DMS79 (cell line): ENCODE results near the gene TAS2R30.
"Not testable (repeated sequence)": the region's sequence is repeated elsewhere in the genome, so short reads cannot be mapped to it uniquely, and the experiment has no call there.

Source experiments
- DNase-seq: peaks from one replicate; lab custom pipeline; 2025; lab: John Stamatoyannopoulos, UW

The TAS2R30 gene

GRCh38 chr12:11130382-11130781, 4.1 kb downstream of the TAS2R30 start:
- DNase-seq, result no peak

GRCh38 chr12:11114130-11114529, 20.3 kb downstream of the TAS2R30 start:
- not testable (repeated sequence) for DNase-seq

GRCh38 chr12:11111213-11111612, 23.2 kb downstream of the TAS2R30 start:
- not testable (repeated sequence) for DNase-seq

GRCh38 chr12:11108862-11109261, 25.6 kb downstream of the TAS2R30 start:
- DNase-seq, result no peak

GRCh38 chr12:11107719-11108118, 26.7 kb downstream of the TAS2R30 start:
- no peak for DNase-seq

GRCh38 chr12:11106288-11106687, 28.2 kb downstream of the TAS2R30 start:
- no peak for DNase-seq

- DNase-seq, result no peak
Observed at GRCh38 chr12:11105546-11105945, 28.9 kb downstream of the TAS2R30 start.

GRCh38 chr12:11094910-11095309, 39.5 kb downstream of the TAS2R30 start:
- DNase-seq, result not testable (repeated sequence)

- no peak for DNase-seq
Observed at GRCh38 chr12:11092128-11092527, 42.3 kb downstream of the TAS2R30 start, which contains the start of gene TAS2R43. TSS of gene TAS2R43 (minus strand) at chr12:11092313. CDS start at chr12:11092229, 84 bp downstream.

GRCh38 chr12:11089246-11089645, 45.2 kb downstream of the TAS2R30 start:
- DNase-seq, result no peak

- DNase-seq, result no peak
Observed at GRCh38 chr12:11085419-11085818, 49.0 kb downstream of the TAS2R30 start.
